Parathyroid adenoma (tissue), 2 donors: ENCODE data around the gene NFATC2.

Experiments used
- H2AFZ ChIP-seq: fragments of 300-600 bp; sonication (generic); one replicate; pipeline ENCODE4 v1.7.0; 2017; ENCODE audit warnings: antibody characterized with exemption, mild to moderate bottlenecking
- H3K27ac ChIP-seq: fragments of 300-600 bp; sonication (generic); one replicate; pipeline ENCODE4 v1.7.0; 2017
- H3K27me3 ChIP-seq: fragments of 300-600 bp; sonication (generic); one replicate; pipeline ENCODE4 v1.7.0; 2017; ENCODE audit warnings: low read length; ENCODE audit not compliant: control insufficient read depth, insufficient read depth
- H3K36me3 ChIP-seq: fragments of 300-600 bp; sonication (generic); one replicate; pipeline ENCODE4 v1.7.0; 2017; ENCODE audit warnings: low read length; ENCODE audit not compliant: control insufficient read depth, insufficient read depth
- H3K4me1 ChIP-seq: fragments of 300-600 bp; sonication (generic); one replicate; pipeline ENCODE4 v1.7.0; 2017; ENCODE audit warnings: control low read depth
- H3K4me2 ChIP-seq: fragments of 300-600 bp; sonication (generic); one replicate; pipeline ENCODE4 v1.7.0; 2017; ENCODE audit warnings: low read length
- H3K4me3 ChIP-seq: fragments of 300-600 bp; sonication (generic); one replicate; pipeline ENCODE4 v1.7.0; 2017; ENCODE audit warnings: low read depth, low read length
- H3K79me2 ChIP-seq: fragments of 300-600 bp; sonication (generic); one replicate; pipeline ENCODE4 v1.7.0; 2017; ENCODE audit warnings: control low read depth
- H3K9ac ChIP-seq: fragments of 300-600 bp; sonication (generic); one replicate; pipeline ENCODE4 v1.7.0; 2017; ENCODE audit warnings: mild to moderate bottlenecking
- H3K9me3 ChIP-seq: fragments of 300-600 bp; sonication (generic); one replicate; pipeline ENCODE4 v1.7.0; 2017; ENCODE audit warnings: low read length; ENCODE audit not compliant: control insufficient read depth
- CTCF ChIP-seq: fragments of 300-600 bp; sonication (generic); IDR thresholded peaks from one replicate; pipeline ENCODE4 v1.7.0; 2017; ENCODE audit warnings: antibody characterized with exemption, mild to moderate bottlenecking
- donor health status: primary hyperparathyroidism.

The NFATC2 gene

GRCh38 chr20:51531712-51532456 lies 10.6 kb downstream of the NFATC2 start:
- H3K36me3 ChIP-seq: no peaks in the 10 kb centered on the region
- no peak overlapping the region for H3K4me3 ChIP-seq
- no peak overlapping the region for H3K27ac ChIP-seq
- no peak for TF ChIP-seq CTCF
- H3K9me3 ChIP-seq: no peaks in the 10 kb centered on the region
- no peaks in the 10 kb centered on the region for H3K27me3 ChIP-seq
- H3K9ac ChIP-seq: no peak overlapping the region
- no peak overlapping the region for H3K4me2 ChIP-seq
- no peaks in the 10 kb centered on the region for H3K79me2 ChIP-seq
- no peak overlapping the region for H2AFZ ChIP-seq
- H3K4me1 ChIP-seq: no peaks in the 10 kb centered on the region

DNA sequence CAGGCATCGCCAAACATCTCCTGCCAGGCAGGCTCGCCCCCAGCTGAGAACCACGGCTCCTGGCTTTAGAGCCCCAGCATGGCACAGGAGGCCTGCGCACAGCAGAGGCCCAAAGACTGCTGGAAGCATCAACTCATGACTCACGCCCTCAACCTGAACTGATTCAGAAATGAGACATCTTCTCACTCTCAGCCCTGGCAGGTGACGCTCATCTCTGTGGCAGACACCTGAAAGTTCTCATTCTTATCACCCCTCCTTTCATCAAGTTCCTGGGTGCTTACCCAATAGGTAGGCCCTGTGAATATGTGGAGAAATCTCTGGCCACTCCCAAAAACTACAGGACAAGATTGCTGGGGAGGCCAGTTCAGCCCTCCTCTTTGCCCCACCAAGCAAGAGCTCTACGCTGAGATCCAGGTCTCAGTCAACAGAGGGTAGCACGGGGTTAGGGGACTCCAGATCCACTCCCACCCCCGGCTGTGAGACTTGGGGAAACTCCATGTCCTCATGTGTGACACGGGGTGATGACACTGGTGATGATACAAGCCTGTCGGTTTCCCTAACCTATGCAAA lies 11.3 kb downstream of the NFATC2 start:
- no peaks in the 10 kb centered on the region for H3K9me3 ChIP-seq
- TF ChIP-seq CTCF: no peak
- H3K27me3 ChIP-seq: no peaks in the 10 kb centered on the region
- H3K27ac ChIP-seq: no peak overlapping the region
- H2AFZ ChIP-seq: no peak overlapping the region
- no peak overlapping the region for H3K9ac ChIP-seq
- H3K4me1 ChIP-seq: no peaks in the 10 kb centered on the region
- H3K36me3 ChIP-seq: no peaks in the 10 kb centered on the region
- no peaks in the 10 kb centered on the region for H3K79me2 ChIP-seq
- H3K4me3 ChIP-seq: no peak overlapping the region
- no peak overlapping the region for H3K4me2 ChIP-seq

DNA sequence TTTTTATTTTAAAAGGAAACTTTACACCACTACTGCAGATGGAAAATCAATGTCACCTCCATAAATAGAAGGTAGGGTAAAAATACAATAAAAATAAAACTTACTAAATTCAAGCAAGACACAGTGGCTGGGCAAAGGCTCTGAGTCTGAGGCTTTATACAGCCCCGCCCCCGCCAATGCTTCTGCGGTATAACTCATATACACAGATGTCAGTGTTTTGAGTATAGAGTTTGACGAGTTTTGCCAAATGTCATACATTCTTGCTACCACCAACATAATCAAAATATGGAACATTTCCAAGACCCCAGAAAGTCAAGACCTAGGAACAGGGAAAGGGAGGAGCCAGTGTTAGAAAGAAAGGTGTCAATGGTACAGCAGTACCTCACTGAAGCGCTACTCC lies 12.8 kb downstream of the NFATC2 start:
- H3K36me3 ChIP-seq: no peaks in the 10 kb centered on the region
- H3K4me2 ChIP-seq: no peak overlapping the region
- H2AFZ ChIP-seq: no peak overlapping the region
- H3K9ac ChIP-seq: no peak overlapping the region
- no peaks in the 10 kb centered on the region for H3K27me3 ChIP-seq
- TF ChIP-seq CTCF: no peak
- no peaks in the 10 kb centered on the region for H3K79me2 ChIP-seq
- no peaks in the 10 kb centered on the region for H3K9me3 ChIP-seq
- H3K4me1 ChIP-seq: no peaks in the 10 kb centered on the region
- H3K27ac ChIP-seq: no peak overlapping the region
- H3K4me3 ChIP-seq: no peak overlapping the region

DNA sequence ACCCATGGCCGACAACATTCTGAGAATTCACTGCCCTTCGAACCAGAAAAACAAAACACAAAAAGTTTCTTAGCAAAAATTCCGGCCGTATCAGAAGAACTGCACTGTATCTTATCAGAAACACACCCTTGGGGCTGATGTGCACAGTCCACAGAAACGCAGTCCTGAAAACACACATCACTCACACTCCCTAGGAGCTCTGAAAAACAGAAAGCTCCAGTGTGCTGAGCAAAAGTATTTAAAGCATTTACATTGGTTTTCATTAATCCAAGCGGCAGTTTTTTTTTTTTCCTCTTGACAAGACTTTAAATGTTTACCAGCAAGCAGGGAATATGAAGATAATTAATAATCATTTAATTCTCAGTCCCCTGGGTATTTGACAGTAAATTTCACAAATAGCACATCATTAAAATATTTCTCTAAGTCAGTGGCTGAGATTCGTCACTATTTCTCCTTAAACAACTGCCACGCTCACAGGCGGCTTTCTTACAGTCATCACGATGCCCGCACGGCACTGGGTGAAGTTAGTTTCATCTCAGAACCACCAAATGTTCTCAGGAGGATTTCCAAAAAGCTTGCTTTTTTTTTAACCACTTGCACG lies 13.3 kb downstream of the NFATC2 start:
- no peaks in the 10 kb centered on the region for H3K9me3 ChIP-seq
- H3K9ac ChIP-seq: no peak overlapping the region
- H3K4me1 ChIP-seq: no peaks in the 10 kb centered on the region
- H3K27me3 ChIP-seq: no peaks in the 10 kb centered on the region
- H2AFZ ChIP-seq: no peak overlapping the region
- no peak for TF ChIP-seq CTCF
- H3K79me2 ChIP-seq: no peaks in the 10 kb centered on the region
- no peaks in the 10 kb centered on the region for H3K36me3 ChIP-seq
- H3K4me3 ChIP-seq: no peak overlapping the region
- no peak overlapping the region for H3K27ac ChIP-seq
- no peak overlapping the region for H3K4me2 ChIP-seq
